Trophoblast cell (in vitro differentiated cells and primary cell): Measurements from ENCODE around the gene PHF21A.

ENCODE experiments used
- DNase-seq, 2 donors: peaks; one replicate each; pipeline ENCODE4 v3.0.0-alpha.2; 2016
- H2AFZ ChIP-seq: 2 replicates; pipeline ENCODE4 v1.6.1; 2013; ENCODE audit warnings: low read length, moderate library complexity, mild to moderate bottlenecking; ENCODE audit not compliant: insufficient read depth, poor library complexity
- H2AK5ac ChIP-seq: 2 replicates; pipeline ENCODE4 v1.6.1; 2013; ENCODE audit warnings: mild to moderate bottlenecking, low read length
- H2BK120ac ChIP-seq: 2 replicates; pipeline ENCODE4 v1.6.1; 2013; ENCODE audit warnings: low read length, mild to moderate bottlenecking, moderate library complexity; ENCODE audit not compliant: insufficient read depth, poor library complexity
- H2BK12ac ChIP-seq: 2 replicates; pipeline ENCODE4 v1.6.1; 2013; ENCODE audit warnings: mild to moderate bottlenecking, low read length, moderate library complexity
- H2BK5ac ChIP-seq: 2 replicates; pipeline ENCODE4 v1.6.1; 2013; ENCODE audit warnings: low read length, low read depth, moderate library complexity, mild to moderate bottlenecking; ENCODE audit not compliant: poor library complexity
- H3K14ac ChIP-seq: 2 replicates; pipeline ENCODE4 v1.6.1; 2013; ENCODE audit warnings: mild to moderate bottlenecking, low read length
- H3K18ac ChIP-seq: 2 replicates; pipeline ENCODE4 v1.6.1; 2013; ENCODE audit warnings: mild to moderate bottlenecking, low read length
- H3K23ac ChIP-seq: 2 replicates; pipeline ENCODE4 v1.6.1; 2013; ENCODE audit warnings: low read length
- H3K27ac ChIP-seq: 2 replicates; pipeline ENCODE4 v1.5.1; 2013; ENCODE audit warnings: low read depth, mild to moderate bottlenecking, inconsistent platforms, low read length, moderate library complexity
- H3K27me3 ChIP-seq: 2 replicates; pipeline ENCODE4 v1.6.1; 2013; ENCODE audit warnings: inconsistent platforms, mild to moderate bottlenecking, low read length, moderate library complexity; ENCODE audit not compliant: insufficient read depth
- H3K36me3 ChIP-seq, 2 experiments: 1 replicate in 1 of 2; 2 replicates in 1 of 2; pipeline ENCODE4 v1.6.1; 2013; ENCODE audit warnings: low read length in 2 of 2, mild to moderate bottlenecking in 2 of 2, moderate library complexity in 1 of 2; ENCODE audit not compliant: insufficient read depth in 2 of 2, control insufficient read depth in 1 of 2
- H3K4ac ChIP-seq: 2 replicates; pipeline ENCODE4 v1.6.1; 2013; ENCODE audit warnings: low read depth, mild to moderate bottlenecking, low read length, moderate library complexity
- H3K4me1 ChIP-seq, 2 experiments: 1 replicate in 1 of 2; 2 replicates in 1 of 2; pipeline ENCODE4 v1.6.1; 2013; ENCODE audit warnings: low read length in 2 of 2, mild to moderate bottlenecking in 2 of 2, moderate library complexity in 1 of 2; ENCODE audit not compliant: insufficient read depth in 2 of 2, control insufficient read depth in 1 of 2
- H3K4me2 ChIP-seq: 2 replicates; pipeline ENCODE4 v1.6.1; 2013; ENCODE audit warnings: inconsistent platforms, mild to moderate bottlenecking, low read length, moderate library complexity
- H3K4me3 ChIP-seq: 2 replicates; pipeline ENCODE4 v1.5.1; 2013; ENCODE audit warnings: mild to moderate bottlenecking, low read depth, low read length, inconsistent platforms
- H3K79me1 ChIP-seq: one replicate; pipeline ENCODE4 v1.6.1; 2013; ENCODE audit warnings: low read length
- H3K79me2 ChIP-seq: 2 replicates; pipeline ENCODE4 v1.6.1; 2013; ENCODE audit warnings: low read length, mild to moderate bottlenecking; ENCODE audit not compliant: control insufficient read depth, insufficient read depth, poor library complexity
- H3K9ac ChIP-seq: 2 replicates; pipeline ENCODE4 v1.6.1; 2013; ENCODE audit warnings: mild to moderate bottlenecking, low read length
- H3K9me3 ChIP-seq: 2 replicates; pipeline ENCODE4 v1.6.1; 2013; ENCODE audit warnings: low read depth, mild to moderate bottlenecking, control low read depth, inconsistent platforms, low read length; ENCODE audit not compliant: insufficient read depth
- H4K12ac ChIP-seq: 2 replicates; pipeline ENCODE4 v1.6.1; 2013; ENCODE audit warnings: low read depth, mild to moderate bottlenecking, low read length, moderate library complexity
- H4K8ac ChIP-seq: 2 replicates; pipeline ENCODE4 v1.6.1; 2013; ENCODE audit warnings: low read depth, mild to moderate bottlenecking, low read length, moderate library complexity
- H4K91ac ChIP-seq: one replicate; pipeline ENCODE4 v1.6.1; 2013; ENCODE audit warnings: low read depth, mild to moderate bottlenecking, low read length, moderate library complexity
- WGBS: extraction: QIAGEN DNeasy Blood & Tissue Kit; methylation state at CpG from one replicate; pipeline ENCODE4 v1.1.7; 2013; ENCODE audit warnings: missing lambda C conversion rate; ENCODE audit not compliant: insufficient read length, insufficient coverage; ENCODE audit errors: extremely low coverage; 5-methylcytosine and 5-hydroxymethylcytosine counted together

PHF21A gene

DNA sequence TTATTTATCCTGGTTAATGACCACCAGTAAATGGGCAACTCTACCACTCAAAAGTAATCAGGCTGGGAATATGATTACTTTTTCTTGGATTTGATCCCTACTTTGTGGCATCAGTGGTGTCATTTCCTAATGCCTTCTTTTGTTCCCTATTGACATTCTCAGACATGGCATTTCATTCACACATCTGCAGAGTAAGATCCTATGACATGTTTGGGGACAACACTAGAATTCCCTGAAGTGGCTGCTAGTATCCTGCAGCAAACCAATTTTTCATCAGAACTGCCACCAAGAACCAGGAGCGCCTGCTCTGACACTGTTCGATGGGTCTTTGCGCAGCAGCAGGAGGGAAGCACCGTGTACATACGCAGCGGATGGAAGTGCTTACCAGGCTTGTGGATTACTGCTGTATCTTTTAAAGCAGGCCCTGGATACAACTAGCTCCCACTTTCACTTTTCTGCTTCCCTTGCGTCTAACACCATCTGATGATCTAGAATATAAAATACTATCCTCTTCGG is 101.1 kb downstream of the PHF21A start:
- H2BK120ac ChIP-seq, result no peak overlapping the region
- H3K27ac ChIP-seq, result no peak overlapping the region
- no CpG with 5 or more reads among the region's 8 CpGs for WGBS
- H3K18ac ChIP-seq, result no peak overlapping the region
- H3K36me3 ChIP-seq, result peaks cover 0 to 2% of the 10 kb centered on the region in 2 experiments
- no peak overlapping the region for H4K12ac ChIP-seq
- no peak overlapping the region for H2BK5ac ChIP-seq
- DNase-seq, result no peak
- H3K4ac ChIP-seq, result no peak overlapping the region
- H3K27me3 ChIP-seq, result no peaks in the 10 kb centered on the region
- H3K9ac ChIP-seq, result no peak overlapping the region
- H3K4me1 ChIP-seq, result no peaks in the 10 kb centered on the region
- no peak overlapping the region for H2AK5ac ChIP-seq
- no peak overlapping the region for H3K14ac ChIP-seq
- no peak overlapping the region for H2BK12ac ChIP-seq
- H3K4me3 ChIP-seq, result no peak overlapping the region
- no peaks in the 10 kb centered on the region for H3K9me3 ChIP-seq
- no peaks in the 10 kb centered on the region for H3K79me1 ChIP-seq
- no peak overlapping the region for H2AFZ ChIP-seq
- H3K4me2 ChIP-seq, result no peak overlapping the region
- H3K79me2 ChIP-seq, result no peaks in the 10 kb centered on the region
- H4K8ac ChIP-seq, result no peak overlapping the region
- H3K23ac ChIP-seq, result no peak overlapping the region
- H4K91ac ChIP-seq, result no peak overlapping the region

DNA sequence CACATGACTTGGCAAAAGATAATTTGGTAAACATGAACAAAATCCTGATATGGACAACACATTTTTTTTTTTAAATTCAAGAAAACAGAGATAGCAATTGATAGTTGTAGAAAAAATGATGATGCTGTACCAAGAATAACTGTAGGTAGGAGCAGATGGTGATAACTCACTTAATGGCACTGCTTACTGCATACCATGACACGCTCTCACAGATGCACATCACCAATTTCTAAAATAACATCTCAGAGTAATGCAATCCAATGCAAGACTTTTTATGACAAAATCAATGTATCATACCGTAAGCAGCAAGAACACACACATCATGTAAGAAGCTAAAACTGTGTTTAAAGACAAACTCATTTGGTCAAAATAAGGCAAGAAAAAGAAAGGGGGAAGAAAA is 102.6 kb downstream of the PHF21A start:
- H3K79me1 ChIP-seq, result no peaks in the 10 kb centered on the region
- no peak for DNase-seq
- H3K9me3 ChIP-seq, result no peaks in the 10 kb centered on the region
- WGBS, result no CpG with 5 or more reads among the region's 2 CpGs
- peaks cover 0 to 2% of the 10 kb centered on the region in 2 experiments for H3K36me3 ChIP-seq
- no peaks in the 10 kb centered on the region for H3K79me2 ChIP-seq
- H4K12ac ChIP-seq, result no peak overlapping the region
- no peak overlapping the region for H3K4ac ChIP-seq
- H3K4me3 ChIP-seq, result no peak overlapping the region
- no peak overlapping the region for H2AK5ac ChIP-seq
- no peak overlapping the region for H2BK5ac ChIP-seq
- no peaks in the 10 kb centered on the region for H3K27me3 ChIP-seq
- no peak overlapping the region for H2AFZ ChIP-seq
- no peak overlapping the region for H4K8ac ChIP-seq
- no peaks in the 10 kb centered on the region for H3K4me1 ChIP-seq
- H3K4me2 ChIP-seq, result no peak overlapping the region
- no peak overlapping the region for H4K91ac ChIP-seq
- H3K9ac ChIP-seq, result no peak overlapping the region
- H3K27ac ChIP-seq, result no peak overlapping the region
- no peak overlapping the region for H3K18ac ChIP-seq
- H3K14ac ChIP-seq, result no peak overlapping the region
- no peak overlapping the region for H3K23ac ChIP-seq
- no peak overlapping the region for H2BK120ac ChIP-seq
- H2BK12ac ChIP-seq, result no peak overlapping the region

DNA sequence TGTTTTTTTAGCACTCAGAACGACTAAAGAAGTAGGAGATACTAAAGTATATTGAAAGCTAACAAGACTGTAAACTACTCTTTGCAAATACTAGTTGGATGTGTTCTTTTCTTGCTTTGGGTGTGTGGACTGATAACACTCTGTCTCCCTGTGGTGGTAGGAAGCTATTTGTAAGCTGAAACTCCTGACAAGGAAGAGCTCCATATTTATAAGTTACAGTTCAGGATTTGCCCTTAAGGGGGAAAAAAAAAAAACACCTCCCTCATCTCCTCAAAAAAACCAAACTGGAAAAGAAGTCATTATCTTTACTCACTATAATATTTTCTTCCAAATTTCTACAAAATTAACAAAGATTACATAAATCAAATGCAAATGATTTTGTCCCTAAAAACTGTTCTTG is 103.9 kb downstream of the PHF21A start:
- Histone ChIP-seq H3K4me3 (no peak overlapping the region), H3K4me2 (no peak overlapping the region), H3K4me1 (no peaks in the 10 kb centered on the region), H4K12ac (no peak overlapping the region), H3K4ac (no peak overlapping the region), H2AK5ac (no peak overlapping the region), H3K27ac (no peak overlapping the region), H3K14ac (no peak overlapping the region), H3K9me3 (no peaks in the 10 kb centered on the region), H3K79me2 (no peaks in the 10 kb centered on the region), H4K8ac (no peak overlapping the region), H2BK120ac (no peak overlapping the region), H2BK5ac (no peak overlapping the region), H3K18ac (no peak overlapping the region), H2BK12ac (no peak overlapping the region), H3K23ac (no peak overlapping the region), H4K91ac (no peak overlapping the region), H3K36me3 (peaks cover 0 to 2% of the 10 kb centered on the region in 2 experiments), H2AFZ (no peak overlapping the region), H3K9ac (no peak overlapping the region), H3K79me1 (no peaks in the 10 kb centered on the region), H3K27me3 (no peaks in the 10 kb centered on the region)
- WGBS, result no CpG with 5 or more reads among the region's 1 CpG
- DNase-seq, result no peak

DNA sequence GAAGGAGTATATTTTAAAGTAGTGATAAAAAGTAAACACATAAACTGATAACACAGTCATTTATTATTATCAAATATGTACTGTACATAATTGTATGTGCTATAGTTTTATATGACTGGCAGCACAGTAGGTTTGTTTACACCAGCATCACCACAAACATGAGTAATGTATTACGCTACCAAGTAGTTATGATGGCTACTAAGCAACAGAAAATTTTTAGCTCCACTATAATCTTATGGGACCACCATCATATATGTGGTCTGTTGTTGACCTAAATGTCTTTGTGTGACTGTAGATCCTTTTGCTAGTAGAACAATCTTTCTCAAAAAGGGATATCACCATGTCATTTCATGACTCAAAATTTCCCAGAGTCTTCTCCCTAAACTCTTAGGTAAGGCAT is 105.3 kb downstream of the PHF21A start:
- Histone ChIP-seq H3K9me3 (no peaks in the 10 kb centered on the region), H3K4me1 (no peaks in the 10 kb centered on the region), H4K12ac (no peak overlapping the region), H2AK5ac (no peak overlapping the region), H3K79me1 (no peaks in the 10 kb centered on the region), H3K4ac (no peak overlapping the region), H3K9ac (no peak overlapping the region), H3K79me2 (no peaks in the 10 kb centered on the region), H3K36me3 (no peaks in the 10 kb centered on the region), H4K91ac (no peak overlapping the region), H3K27me3 (no peaks in the 10 kb centered on the region), H3K27ac (no peak overlapping the region), H2BK5ac (no peak overlapping the region), H3K4me2 (no peak overlapping the region), H3K14ac (no peak overlapping the region), H2AFZ (no peak overlapping the region), H2BK120ac (no peak overlapping the region), H4K8ac (no peak overlapping the region), H3K18ac (no peak overlapping the region), H3K23ac (no peak overlapping the region), H2BK12ac (no peak overlapping the region), H3K4me3 (no peak overlapping the region)
- no CpG with 5 or more reads among the region's 1 CpG for WGBS
- DNase-seq, result peak; percentile 32 to 68
